ENCODE data around the gene PRKAR1B. TPM values are rescaled to one million over a fixed set of nuclear protein-coding genes. Genes with fewer than 3 reads are reported as not detected.
A peak's percentile ranks its signal among the peaks of the same experiment; 100 is the strongest.

The PRKAR1B gene
- total and polyA plus RNA-seq, 5 donors, result 20.7 to 38.3 (median 23.8) TPM

DNA sequence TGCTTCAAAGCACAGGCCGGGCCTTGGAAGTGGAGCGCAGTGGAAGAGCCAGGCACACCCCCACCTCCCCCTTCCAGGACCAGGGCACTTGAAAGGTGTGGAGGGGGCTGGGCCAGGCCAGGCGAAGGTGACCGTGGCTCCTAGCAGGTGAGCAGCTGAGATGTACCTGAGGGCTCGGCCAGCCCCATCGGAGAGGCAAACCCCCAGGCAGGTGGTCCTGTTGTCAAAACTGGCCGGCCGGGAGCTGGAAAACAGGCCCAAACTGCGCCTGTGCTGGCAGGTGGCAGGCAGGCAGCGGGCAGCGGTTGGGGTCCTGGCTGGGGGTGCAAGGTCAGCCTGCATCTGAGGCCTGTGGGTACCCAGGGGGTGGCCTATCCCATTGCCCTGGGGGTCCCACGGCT is 97.0 kb downstream of the PRKAR1B start:
- H3K4me3 ChIP-seq (ENCODE audit: low read length), result no peak overlapping the region
- no peaks in the 10 kb centered on the region for H3K9me3 ChIP-seq (ENCODE audit: control insufficient read depth, low read length)
- intact Hi-C loops (cut with DNase I), result loop anchor here in 2 of 4 donors (10.0 kb wide), 2 partner anchors 295 to 305 kb away; no protein-coding TSS in a partner anchor
- H3K27me3 ChIP-seq (ENCODE audit: control insufficient read depth, insufficient read depth), result no peaks in the 10 kb centered on the region
- no peak overlapping the region for H3K27ac ChIP-seq (ENCODE audit: low read length)
- WGBS, result 95% methylated on average over 12 of the region's 12 CpGs
- DNase-seq, result peak in 1 of 3 donors; percentile 37
- H3K4me1 ChIP-seq (ENCODE audit: control insufficient read depth, insufficient read depth, low read length), result no peaks in the 10 kb centered on the region
- no peak for ATAC-seq

GRCh38 chr7:628826-629225 is 98.3 kb downstream of the PRKAR1B start:
- ATAC-seq (no peak), DNase-seq (peak in 1 of 3 donors; percentile 36)
- no peak overlapping the region for H3K27ac ChIP-seq (ENCODE audit: low read length)
- H3K4me1 ChIP-seq (ENCODE audit: control insufficient read depth, insufficient read depth, low read length), result no peaks in the 10 kb centered on the region
- H3K9me3 ChIP-seq (ENCODE audit: control insufficient read depth, low read length), result no peaks in the 10 kb centered on the region
- H3K27me3 ChIP-seq (ENCODE audit: control insufficient read depth, insufficient read depth), result no peaks in the 10 kb centered on the region
- intact Hi-C loops (cut with DNase I), result no loop called here
- WGBS, result 94% methylated on average over 19 of the region's 19 CpGs
- H3K4me3 ChIP-seq (ENCODE audit: low read length), result no peak overlapping the region

GRCh38 chr7:628402-628763 is 98.7 kb downstream of the PRKAR1B start:
- DNase-seq (peak in 1 of 3 donors; percentile 43), ATAC-seq (peak in 1 of 2 donors; percentile 10)
- Histone ChIP-seq H3K27me3 (ENCODE audit: control insufficient read depth, insufficient read depth) (no peaks in the 10 kb centered on the region), H3K9me3 (ENCODE audit: control insufficient read depth, low read length) (no peaks in the 10 kb centered on the region), H3K27ac (ENCODE audit: low read length) (no peak overlapping the region), H3K4me3 (ENCODE audit: low read length) (no peak overlapping the region), H3K4me1 (ENCODE audit: control insufficient read depth, insufficient read depth, low read length) (no peaks in the 10 kb centered on the region)
- WGBS, result 69% methylated on average over 13 of the region's 13 CpGs
- intact Hi-C loops (cut with DNase I), result no loop called here

GRCh38 chr7:627661-628401 is 99.2 kb downstream of the PRKAR1B start:
- Histone ChIP-seq H3K4me3 (ENCODE audit: low read length) (no peak overlapping the region), H3K9me3 (ENCODE audit: control insufficient read depth, low read length) (no peaks in the 10 kb centered on the region), H3K27me3 (ENCODE audit: control insufficient read depth, insufficient read depth) (no peaks in the 10 kb centered on the region), H3K27ac (ENCODE audit: low read length) (no peak overlapping the region), H3K4me1 (ENCODE audit: control insufficient read depth, insufficient read depth, low read length) (no peaks in the 10 kb centered on the region)
- intact Hi-C loops (cut with DNase I), result no loop called here
- peak in 1 of 2 donors; percentile 16 for ATAC-seq
- DNase-seq, result peak in 1 of 3 donors; percentile 53
- 89% methylated on average over 35 of the region's 35 CpGs for WGBS

GRCh38 chr7:625376-625971 is 101.6 kb downstream of the PRKAR1B start:
- intact Hi-C loops (cut with DNase I), result no loop called here
- no peaks in the 10 kb centered on the region for H3K9me3 ChIP-seq (ENCODE audit: control insufficient read depth, low read length)
- WGBS, result 96% methylated on average over 8 of the region's 8 CpGs

GRCh38 chr7:623464-623863 is 103.6 kb downstream of the PRKAR1B start:
- ATAC-seq, result no peak
- intact Hi-C loops (cut with DNase I), result no loop called here
- Histone ChIP-seq H3K27me3 (ENCODE audit: control insufficient read depth, insufficient read depth) (no peaks in the 10 kb centered on the region), H3K4me3 (ENCODE audit: low read length) (no peak overlapping the region), H3K4me1 (ENCODE audit: control insufficient read depth, insufficient read depth, low read length) (no peaks in the 10 kb centered on the region), H3K9me3 (ENCODE audit: control insufficient read depth, low read length) (no peaks in the 10 kb centered on the region), H3K27ac (ENCODE audit: low read length) (no peak overlapping the region)
- no peak for DNase-seq
- WGBS, result 96% methylated on average over 8 of the region's 8 CpGs

More at GRCh38 chr7:625376-625971, 101.6 kb downstream of the PRKAR1B start:
- ATAC-seq, result no peak
- Histone ChIP-seq H3K4me1 (ENCODE audit: control insufficient read depth, insufficient read depth, low read length) (no peaks in the 10 kb centered on the region), H3K27ac (ENCODE audit: low read length) (no peak overlapping the region), H3K4me3 (ENCODE audit: low read length) (no peak overlapping the region), H3K27me3 (ENCODE audit: control insufficient read depth, insufficient read depth) (no peaks in the 10 kb centered on the region)
- DNase-seq, result no peak

DNA sequence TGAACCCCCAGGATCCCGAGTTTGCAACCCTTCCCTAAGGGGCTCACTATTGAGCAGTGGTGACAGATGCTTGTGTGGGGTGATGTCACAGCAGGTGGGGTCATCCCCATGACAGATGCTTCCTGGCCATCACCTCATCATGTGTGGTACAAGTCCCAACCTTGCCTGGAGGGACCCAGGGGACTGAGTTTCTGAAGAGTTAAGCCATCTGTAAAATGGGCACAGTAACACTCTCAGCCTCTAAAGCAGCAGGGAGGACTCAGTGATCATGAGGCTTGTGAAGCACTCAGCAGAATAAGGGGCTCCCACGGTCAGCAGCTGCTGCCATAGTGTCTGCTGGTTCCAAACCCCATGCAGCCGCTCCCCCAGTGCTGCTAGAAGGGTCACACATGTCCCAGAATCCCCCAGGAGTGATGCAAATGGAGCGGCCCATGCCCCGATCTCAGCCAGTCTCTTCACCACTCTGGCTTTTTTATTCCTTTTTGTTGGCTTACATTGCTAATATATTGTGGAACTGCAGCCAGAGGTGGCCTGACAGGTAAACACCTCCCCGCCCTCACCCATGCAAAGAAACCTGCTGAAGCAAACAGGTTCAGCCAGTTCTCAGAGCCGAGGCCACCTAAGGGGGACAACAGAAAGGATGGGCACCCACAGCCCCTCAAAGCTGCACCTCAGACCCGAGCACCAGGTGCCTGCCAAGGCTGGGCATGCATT is 105.4 kb downstream of the PRKAR1B start:
- H3K9me3 ChIP-seq (ENCODE audit: control insufficient read depth, low read length), result no peaks in the 10 kb centered on the region
- ATAC-seq, result no peak
- no peaks in the 10 kb centered on the region for H3K27me3 ChIP-seq (ENCODE audit: control insufficient read depth, insufficient read depth)
- WGBS, result 94% methylated on average over 8 of the region's 8 CpGs
- no peaks in the 10 kb centered on the region for H3K4me1 ChIP-seq (ENCODE audit: control insufficient read depth, insufficient read depth, low read length)
- no peak overlapping the region for H3K27ac ChIP-seq (ENCODE audit: low read length)
- intact Hi-C loops (cut with DNase I), result no loop called here
- DNase-seq, result peak in 1 of 3 donors; percentile 19
- no peak overlapping the region for H3K4me3 ChIP-seq (ENCODE audit: low read length)

- Histone ChIP-seq H3K4me3 (ENCODE audit: low read length) (no peak overlapping the region), H3K4me1 (ENCODE audit: control insufficient read depth, insufficient read depth, low read length) (no peaks in the 10 kb centered on the region), H3K27ac (ENCODE audit: low read length) (no peak overlapping the region), H3K27me3 (ENCODE audit: control insufficient read depth, insufficient read depth) (no peaks in the 10 kb centered on the region), H3K9me3 (ENCODE audit: control insufficient read depth, low read length) (no peaks in the 10 kb centered on the region)
- intact Hi-C loops (cut with DNase I), result no loop called here
- DNase-seq (no peak), ATAC-seq (no peak)
These were observed 106.2 kb downstream of the PRKAR1B start for GRCh38 chr7:620885-621284.

- intact Hi-C loops (cut with DNase I), result no loop called here
- H3K4me3 ChIP-seq (ENCODE audit: low read length), result no peak overlapping the region
- DNase-seq (no peak), ATAC-seq (peak in 1 of 2 donors; percentile 51)
- no peaks in the 10 kb centered on the region for H3K9me3 ChIP-seq (ENCODE audit: control insufficient read depth, low read length)
- H3K4me1 ChIP-seq (ENCODE audit: control insufficient read depth, insufficient read depth, low read length), result no peaks in the 10 kb centered on the region
- WGBS, result 63% methylated on average over 5 of the region's 5 CpGs
- no peaks in the 10 kb centered on the region for H3K27me3 ChIP-seq (ENCODE audit: control insufficient read depth, insufficient read depth)
- no peak overlapping the region for H3K27ac ChIP-seq (ENCODE audit: low read length)
These were observed 107.0 kb downstream of the PRKAR1B start for GRCh38 chr7:620056-620455.

- H3K9me3 ChIP-seq (ENCODE audit: control insufficient read depth, low read length), result no peaks in the 10 kb centered on the region
- DNase-seq (peak in 1 of 3 donors; percentile 33), ATAC-seq (no peak)
- no peak overlapping the region for H3K4me3 ChIP-seq (ENCODE audit: low read length)
- no peaks in the 10 kb centered on the region for H3K4me1 ChIP-seq (ENCODE audit: control insufficient read depth, insufficient read depth, low read length)
- 97% methylated on average over 5 of the region's 5 CpGs for WGBS
- intact Hi-C loops (cut with DNase I), result no loop called here
- no peaks in the 10 kb centered on the region for H3K27me3 ChIP-seq (ENCODE audit: control insufficient read depth, insufficient read depth)
- H3K27ac ChIP-seq (ENCODE audit: low read length), result no peak overlapping the region
These were observed 107.7 kb downstream of the PRKAR1B start for GRCh38 chr7:619368-619840.

Measured in right cardiac atrium (tissue), 5 donors.